Endometrial microvascular endothelial cells (primary cell): ENCODE measurements around the gene KCNIP4. TPM values are rescaled to one million over a fixed set of nuclear protein-coding genes. Genes with fewer than 3 reads are reported as not detected.

Experiments used
- in situ Hi-C: cut with HindIII; loops from 2 replicates; pipeline ENCODE4 v1.10.0; 2017; ENCODE audit warnings: low sequenced_read_pairs, low pct_unique_long_range_greater_than_20kb; ENCODE audit errors: inconsistent ontology term
- total RNA-seq: library from RNA; depleted of rRNA; stranded (reverse); fragments of >200 nt; gene quantifications from one replicate; pipeline ENCODE4 v1.2.3, GENCODE V29; 2015; ENCODE audit errors: inconsistent ontology term

The KCNIP4 gene
- total RNA-seq, 1 donor from 2014 or later: not detected

DNA sequence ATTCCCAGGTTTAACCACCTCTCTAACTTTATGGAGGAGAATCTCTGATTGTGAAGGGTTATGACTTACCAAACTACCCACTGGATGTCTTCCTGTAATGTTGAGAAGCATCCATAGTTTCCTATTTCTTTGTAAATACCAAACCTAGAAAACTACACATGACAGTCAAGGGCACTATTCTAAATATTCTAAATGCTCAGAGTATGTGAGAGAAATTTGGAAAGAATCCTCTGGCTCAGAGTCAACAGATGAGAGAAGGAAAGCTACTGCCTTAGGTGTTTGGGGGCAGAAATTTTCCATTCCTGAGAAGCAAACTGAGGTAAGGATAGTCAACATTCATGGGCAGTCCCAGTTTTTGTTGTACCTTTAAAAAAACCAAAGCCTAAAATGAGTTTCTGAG is 155.8 kb downstream of the KCNIP4 start:
- in situ Hi-C loops: no loop called here

DNA sequence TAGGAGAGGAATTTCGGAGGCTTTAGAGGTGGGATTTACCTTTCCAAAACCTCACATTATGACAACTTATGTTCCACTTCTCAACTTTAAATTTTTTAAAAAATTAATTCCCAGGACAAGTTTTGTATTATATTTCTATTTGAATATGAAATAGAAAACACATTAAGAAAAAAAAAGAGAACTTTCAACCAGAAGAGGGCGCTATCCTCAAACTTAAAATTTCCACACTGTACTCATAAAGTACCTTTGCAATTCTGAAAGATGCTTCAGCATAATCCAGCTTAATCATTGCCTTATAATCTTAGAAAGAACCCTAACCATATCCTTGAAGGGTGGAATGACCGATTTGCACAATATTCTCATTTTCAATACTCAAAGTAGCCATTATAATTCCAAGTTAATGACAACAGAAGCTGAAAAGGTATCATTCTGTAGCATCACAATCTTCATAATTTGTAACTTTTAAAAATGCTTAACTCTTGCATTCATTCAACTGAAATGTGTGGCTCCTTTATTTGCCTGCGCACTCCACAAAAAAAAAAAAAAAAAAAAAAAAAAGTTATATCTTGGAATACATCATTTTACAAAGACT is 158.0 kb downstream of the KCNIP4 start:
- in situ Hi-C loops: no loop called here

DNA sequence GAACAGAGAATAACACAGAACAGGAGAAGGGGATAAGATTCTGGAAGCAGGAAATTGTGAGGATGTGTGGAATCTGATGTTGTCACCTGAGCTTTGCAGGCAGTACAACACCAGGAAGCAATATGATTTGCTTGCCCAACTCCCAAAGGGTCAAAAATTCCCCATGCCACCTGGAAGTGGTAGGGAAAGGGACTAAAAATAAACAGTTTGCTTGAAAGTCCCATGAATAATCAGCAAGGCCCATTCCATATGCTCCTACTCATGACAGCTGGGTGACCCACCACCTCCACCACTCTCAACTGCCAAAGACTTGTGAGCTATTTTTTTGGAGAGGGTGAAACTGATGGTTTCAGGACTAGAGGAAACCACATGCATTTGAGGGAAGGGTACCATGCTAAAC is 168.4 kb downstream of the KCNIP4 start:
- in situ Hi-C loops: no loop called here

DNA sequence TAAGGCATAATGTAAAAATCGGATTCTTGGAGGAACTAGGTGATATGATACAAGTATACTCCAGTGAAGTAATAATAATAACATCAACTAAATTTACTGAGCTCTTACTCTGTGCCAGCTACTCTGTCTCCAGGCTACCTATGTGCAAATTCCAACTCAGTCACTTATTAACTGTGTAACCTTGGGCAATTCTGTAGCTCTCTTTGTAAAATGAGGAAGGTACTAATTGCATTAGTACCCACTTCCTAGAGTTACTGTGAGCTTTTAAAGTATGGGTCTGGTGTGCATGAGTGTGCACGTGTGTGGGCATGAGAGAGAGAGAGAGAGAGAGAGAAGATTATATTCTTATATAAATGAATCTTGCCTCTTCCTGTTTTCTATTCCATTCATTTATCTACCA is 169.9 kb downstream of the KCNIP4 start:
- in situ Hi-C loops: no loop called here

DNA sequence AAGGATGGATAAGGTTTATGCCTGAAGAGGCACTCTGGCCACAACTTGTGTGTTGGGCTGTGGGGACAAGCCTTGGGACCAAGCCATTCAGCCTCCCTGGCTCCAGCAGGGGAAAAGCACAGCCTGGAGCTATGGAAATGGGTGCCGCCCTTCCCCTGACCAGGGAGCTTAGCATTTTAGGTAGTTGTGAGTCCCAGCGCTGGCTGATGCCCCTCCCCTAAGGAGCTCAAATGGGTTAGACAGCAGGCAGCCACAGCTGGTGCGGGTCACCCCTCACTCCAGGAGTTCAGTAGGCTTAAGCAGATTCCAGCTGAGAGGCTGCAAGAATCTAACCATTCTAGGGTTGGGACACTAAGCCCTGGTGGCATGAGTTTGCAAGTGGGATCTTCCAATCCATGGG is 172.9 kb downstream of the KCNIP4 start:
- in situ Hi-C loops: no loop called here

DNA sequence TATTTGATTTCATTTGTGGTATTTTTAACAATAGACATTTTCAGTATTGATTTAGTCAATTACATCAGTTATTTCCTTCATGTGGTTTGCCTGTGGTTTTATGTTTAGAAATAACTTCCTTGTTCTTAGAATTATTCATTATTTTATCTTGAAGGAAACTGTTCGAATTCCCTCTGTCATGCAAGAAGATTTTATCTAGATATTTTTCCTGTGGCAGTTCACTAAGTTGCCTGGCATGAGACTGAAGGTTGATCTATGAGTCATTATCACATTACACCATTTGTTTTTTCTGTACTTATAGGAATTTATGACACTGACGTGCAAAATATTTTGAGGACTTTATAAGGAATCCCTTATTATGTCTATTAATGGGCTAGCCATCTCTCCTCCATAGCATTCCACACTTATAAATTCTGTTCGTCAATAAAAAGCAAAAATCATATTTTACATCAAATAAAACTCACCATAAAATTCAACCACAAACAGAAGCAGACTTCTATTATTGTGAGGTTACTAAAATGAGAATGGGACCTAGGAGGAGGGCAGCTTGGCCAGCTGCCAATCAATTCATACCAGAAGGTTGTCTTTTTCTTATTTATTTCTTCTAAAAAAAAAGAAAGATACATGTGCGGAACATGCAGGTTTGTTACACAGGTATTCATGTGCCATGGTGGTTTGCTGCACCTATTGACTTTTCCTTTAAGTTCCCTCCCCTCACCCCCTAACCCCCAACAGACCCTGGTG is 179.0 kb downstream of the KCNIP4 start:
- in situ Hi-C loops: no loop called here

DNA sequence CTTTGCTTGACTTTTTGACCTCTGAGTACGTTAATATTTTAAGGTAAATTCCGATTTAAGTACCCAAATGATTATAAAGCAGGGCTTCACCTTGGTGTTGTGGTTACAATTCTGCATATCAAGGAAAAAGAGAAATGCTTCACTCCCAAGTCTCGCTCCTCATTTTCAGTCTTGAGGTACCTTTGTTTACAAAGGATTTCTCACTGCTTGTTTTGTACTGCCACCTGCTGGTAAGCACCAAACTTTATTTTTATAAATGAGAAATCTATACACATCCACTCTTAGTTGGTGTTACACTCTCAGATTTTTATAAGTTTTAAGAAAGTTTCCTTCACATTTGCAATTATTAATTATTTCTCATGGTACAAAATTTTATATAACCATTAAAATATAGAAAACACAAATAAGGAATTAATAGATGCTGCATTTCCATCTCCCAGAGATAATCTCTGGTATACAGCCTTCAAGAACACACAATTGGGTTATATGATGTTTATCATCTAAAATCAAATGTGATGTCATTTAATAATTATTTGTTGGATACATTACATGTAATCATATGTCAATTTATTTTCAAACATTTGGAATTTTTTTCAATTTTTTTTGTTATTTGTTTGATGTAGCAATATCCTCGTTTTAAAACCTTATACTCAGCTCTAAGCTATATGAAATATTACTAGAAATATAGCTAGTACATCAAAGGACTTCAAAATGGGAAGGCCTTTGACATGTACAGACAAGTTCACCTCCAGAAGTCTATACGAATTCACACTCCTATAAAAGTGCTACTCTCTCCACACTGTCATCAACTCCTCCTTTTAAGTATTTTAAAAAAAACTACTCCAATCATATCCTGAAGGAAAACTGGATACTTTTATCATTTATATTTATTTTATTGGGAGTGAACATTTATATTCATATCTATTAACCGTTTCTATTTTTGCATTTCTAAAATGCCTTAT is 179.9 kb downstream of the KCNIP4 start:
- in situ Hi-C loops: no loop called here

DNA sequence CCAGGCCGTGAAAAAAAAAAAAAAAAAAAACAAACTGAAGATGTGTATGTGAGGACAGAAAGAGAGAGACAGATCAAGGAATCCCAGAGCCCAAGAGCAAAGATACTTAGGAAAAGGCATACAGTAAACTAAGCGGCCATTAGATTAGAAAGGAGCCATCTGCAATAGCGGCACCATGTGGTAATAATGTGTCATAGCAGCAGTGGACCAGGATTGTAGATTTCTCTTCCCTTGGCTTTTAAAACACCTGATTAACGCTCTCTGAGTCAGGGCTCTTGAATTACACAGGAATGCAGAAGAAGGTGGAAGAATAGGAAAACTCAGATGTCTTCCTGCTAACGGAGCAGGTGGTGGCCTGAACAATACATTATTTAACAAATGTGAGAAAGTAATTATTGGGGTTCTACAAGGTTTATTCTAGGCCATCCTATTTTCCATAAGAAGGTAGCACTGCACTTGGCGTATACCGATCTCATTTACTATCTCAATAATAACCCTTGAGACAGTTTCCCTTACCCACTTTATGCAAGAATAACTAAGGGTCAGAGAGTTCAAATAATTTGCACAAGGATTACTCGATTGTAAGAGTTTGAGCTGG is 182.7 kb downstream of the KCNIP4 start:
- in situ Hi-C loops: no loop called here

DNA sequence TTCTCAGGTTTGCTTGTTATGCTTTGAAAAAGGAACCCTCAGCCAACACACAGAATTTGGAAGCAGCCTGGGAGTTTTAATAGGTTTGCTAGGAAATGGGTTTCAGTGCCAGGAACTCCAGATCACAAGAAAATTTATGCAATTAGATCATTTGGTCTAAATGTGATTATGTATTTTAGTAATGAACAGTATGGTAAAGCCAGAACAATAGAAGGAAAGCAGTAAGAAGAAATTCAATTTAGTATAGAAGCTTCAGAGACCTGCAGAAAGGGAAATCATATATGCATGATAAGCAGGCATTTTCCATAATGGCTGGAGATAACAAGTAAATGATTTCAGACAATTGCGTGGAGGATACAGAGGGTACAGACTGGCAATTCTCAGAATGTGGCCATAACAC is 184.7 kb downstream of the KCNIP4 start:
- in situ Hi-C loops: no loop called here

DNA sequence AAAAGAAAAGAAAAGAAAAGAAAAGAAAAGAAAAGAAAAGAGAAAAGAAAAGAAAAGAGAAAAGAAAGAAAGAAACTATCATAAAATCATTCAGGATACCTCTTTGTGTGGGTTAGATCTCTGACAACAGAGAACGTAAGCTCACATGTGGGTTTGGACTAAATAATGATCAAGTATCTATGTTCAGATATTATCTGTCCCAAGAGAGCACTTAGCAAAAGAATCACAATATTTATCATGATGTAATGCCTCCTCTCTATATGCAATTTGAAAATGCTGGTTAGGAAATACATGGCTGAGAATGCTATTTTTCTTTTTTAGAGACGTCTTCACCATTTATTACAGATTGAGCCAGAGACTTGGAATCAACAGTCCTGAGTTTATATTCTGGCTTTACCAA is 191.3 kb downstream of the KCNIP4 start:
- in situ Hi-C loops: no loop called here

DNA sequence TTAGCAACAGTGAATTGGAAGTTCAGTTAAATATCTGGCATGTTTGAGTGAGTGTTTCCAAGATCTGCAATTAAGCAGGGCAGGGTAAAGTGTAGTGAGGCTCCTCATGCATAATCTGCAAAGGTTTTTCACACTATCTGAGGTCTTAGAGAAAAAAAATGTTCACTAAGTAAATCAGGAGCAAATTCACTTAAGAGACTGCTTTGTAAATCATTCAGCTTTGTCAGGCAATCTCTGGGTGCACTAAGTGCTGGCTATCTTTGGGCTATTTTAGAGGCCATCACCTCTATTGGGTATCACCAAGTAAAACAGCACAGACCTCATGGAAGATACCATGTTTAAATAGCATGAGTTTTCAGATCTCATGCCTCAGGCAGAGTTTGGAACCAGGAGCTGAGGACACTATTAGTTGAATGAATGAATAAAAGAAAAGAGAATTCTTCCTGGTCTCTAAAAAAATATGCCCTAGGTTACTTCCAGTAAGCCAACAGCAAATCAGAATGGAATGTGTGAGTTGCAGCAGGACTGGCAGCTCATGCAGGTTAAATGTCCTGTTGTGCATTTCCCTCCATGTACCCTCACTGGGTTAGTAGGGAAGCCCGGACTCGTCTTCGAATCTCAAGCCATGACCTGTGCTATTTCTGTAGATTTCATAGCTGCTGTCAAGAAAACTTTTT is 195.3 kb downstream of the KCNIP4 start:
- in situ Hi-C loops: no loop called here

DNA sequence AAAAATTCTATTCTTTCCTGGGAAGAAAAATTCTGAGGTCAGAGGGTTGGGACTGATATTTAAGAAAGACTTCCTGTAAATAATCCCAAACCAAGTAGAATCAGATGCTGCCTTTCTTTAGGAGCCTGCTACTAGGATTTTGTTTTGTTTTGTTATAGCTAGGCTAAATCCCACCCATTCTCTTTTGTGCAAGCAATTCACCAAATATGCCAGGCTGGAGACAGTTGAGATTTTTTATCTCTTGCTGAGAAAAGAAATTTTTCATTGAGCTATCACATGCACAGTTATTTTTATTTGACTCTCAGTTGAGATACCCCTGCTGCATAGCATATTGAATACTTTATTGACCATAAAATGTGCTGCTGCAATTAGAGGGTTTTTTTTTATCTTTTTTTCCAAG is 196.0 kb downstream of the KCNIP4 start:
- in situ Hi-C loops: no loop called here

DNA sequence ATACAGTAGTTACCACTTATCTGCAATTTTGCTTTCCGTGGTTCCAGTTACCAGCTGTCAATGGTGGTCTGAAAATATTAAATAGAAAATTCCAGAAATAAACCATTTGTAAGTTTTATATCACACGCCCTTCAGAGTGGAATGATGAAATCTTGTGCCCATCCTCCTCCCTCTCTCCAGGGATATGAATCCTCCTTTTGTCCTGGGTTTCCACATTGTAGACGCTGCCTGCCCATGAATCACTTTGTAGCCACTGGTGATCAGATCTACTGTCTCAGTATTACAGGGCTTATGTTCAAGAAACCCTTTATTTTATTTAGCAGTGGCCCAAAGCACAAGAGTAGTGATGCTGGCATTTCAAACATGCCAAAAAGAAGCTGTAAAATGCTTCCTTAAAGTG is 198.6 kb downstream of the KCNIP4 start:
- in situ Hi-C loops: no loop called here

DNA sequence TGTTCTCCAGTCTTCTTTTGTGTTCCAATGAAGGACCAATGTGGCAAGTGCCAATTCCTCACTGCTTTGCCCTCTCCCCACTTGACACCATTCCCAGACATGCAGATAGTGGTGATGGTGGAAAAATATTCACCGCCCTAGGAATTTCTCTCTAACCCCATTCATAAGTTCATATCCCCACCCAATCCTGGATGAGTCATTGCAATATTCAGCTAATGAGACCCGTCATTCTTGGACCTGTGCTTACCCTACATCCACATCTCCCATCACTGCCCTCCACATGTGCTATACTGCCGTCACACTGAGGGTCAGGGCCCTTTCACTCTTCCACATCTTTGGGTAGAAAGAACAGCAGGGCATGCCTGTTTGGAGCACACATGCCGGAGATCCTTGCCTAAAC is 199.2 kb downstream of the KCNIP4 start:
- in situ Hi-C loops: no loop called here

DNA sequence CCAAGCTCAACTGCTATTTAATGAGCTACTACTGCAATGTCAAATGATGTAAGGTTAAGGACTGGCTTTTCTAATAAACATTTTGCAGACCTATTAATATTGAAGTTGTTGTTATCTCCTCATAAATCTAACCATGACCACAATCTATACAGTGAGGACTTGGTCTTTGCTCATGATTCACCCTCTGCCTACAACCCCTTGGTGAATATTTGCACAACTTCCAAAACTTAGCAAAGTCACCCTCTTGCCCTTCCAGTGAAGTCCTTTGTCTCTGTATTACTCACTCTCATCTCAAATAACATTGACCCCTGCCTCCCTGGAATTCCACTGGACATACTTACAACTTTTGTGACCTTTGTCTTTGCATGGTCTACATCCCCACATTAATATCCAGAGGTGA is 204.5 kb downstream of the KCNIP4 start:
- in situ Hi-C loops: no loop called here

DNA sequence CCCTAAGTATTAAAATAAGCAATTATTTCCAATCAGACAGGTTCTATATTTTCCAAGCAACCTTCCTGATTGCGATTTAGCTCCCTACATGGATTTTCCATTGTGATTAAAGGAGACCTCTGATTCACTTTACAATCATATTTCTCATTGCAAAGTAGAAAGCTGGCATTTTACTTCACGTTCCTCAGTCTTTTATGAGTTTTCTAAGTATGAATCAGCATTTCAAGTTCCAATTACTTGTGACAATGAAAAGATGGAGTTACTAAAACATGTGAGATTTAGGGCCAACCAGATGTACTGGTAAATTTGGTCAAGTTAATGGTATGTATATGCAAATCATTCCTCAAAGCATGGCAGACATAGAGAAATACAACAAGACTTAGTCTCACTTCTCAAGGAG is 206.2 kb downstream of the KCNIP4 start:
- in situ Hi-C loops: no loop called here

DNA sequence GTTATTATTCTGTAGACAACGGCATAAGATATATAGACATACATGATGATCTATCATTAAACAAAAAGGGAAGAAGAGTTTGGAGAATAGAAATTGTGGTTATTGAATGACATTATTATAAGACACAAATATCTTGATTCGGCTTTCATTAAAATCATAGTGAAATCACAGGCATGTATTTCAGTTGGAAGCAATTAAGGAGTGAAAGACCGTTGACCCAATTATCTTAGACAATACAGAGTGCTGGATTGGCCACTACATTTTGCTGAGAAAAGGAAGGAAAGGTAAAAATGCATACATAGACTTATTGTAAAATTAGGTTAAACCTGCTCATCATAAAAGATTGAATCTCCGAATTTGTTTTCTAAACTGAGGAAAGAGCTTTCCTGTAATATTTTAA is 209.8 kb downstream of the KCNIP4 start:
- in situ Hi-C loops: no loop called here

DNA sequence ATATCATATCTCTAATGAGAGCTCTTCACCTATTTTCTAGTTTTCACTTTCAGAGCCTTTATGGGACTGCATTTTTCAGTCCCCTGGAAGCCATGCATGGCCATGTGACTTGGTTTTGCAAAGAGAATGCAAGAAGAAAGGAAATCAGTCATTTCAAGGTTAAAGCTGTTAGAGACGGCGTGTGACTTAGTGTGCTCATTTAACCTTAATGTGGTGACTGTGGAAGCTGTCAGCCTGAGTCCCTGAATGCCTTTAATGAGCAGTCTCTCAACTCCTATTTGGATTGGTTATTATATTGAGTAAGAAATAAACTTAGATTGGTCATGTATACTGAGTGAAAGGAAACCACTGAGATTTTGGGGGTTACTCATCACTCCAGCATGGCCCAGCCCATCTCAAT is 212.7 kb downstream of the KCNIP4 start:
- in situ Hi-C loops: no loop called here
